ENCODE results near the gene NAV2.

DNA sequence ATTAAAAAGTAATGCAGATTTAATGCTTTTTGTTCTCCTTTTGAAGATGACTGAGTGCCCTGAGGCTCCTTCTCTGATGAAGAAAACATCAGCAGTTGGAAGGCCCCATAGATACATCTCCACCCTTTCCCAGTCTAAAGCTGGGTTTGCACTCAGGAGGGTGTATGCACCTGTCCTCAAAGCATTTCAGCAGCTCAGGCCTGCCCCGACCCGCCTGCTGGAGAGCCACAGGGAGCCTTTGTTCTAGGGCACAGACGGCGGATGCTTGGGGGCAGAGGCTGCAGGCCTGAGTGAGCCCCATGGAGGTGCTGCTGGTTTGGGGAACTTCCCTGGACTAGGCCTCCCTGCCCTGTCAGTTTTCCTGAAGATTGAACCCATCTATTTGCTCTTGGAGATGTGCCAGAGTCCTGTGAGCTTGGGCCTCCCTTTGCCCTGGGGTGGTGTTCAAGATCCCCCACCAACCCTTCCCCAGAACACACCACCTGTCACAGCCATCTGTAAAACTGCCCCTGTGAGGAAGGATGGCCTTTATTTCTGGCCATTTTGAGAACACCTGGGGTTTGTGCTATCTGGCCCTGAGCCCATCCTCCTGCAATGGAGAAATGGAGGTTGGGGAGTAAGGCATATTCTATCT lies 160.0 kb downstream of the NAV2 start:
- TF ChIP-seq EZH2 (IDR thresholded peaks at IDR 0.05; ENCODE audit: borderline replicate concordance, low read depth, low read length, severe bottlenecking), result no peak
- TF ChIP-seq, protein P1, sequence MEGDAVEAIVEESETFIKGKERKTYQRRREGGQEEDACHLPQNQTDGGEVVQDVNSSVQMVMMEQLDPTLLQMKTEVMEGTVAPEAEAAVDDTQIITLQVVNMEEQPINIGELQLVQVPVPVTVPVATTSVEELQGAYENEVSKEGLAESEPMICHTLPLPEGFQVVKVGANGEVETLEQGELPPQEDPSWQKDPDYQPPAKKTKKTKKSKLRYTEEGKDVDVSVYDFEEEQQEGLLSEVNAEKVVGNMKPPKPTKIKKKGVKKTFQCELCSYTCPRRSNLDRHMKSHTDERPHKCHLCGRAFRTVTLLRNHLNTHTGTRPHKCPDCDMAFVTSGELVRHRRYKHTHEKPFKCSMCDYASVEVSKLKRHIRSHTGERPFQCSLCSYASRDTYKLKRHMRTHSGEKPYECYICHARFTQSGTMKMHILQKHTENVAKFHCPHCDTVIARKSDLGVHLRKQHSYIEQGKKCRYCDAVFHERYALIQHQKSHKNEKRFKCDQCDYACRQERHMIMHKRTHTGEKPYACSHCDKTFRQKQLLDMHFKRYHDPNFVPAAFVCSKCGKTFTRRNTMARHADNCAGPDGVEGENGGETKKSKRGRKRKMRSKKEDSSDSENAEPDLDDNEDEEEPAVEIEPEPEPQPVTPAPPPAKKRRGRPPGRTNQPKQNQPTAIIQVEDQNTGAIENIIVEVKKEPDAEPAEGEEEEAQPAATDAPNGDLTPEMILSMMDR (IDR thresholded peaks at IDR 0.05; ENCODE audit: borderline replicate concordance, extremely low read depth, low read length, poor library complexity, severe bottlenecking), result no peak

Data from DND-41 (cell line).